Prostate gland (tissue), 2 donors: ENCODE data around the gene RNASE11. TPM values are rescaled to one million over a fixed set of nuclear protein-coding genes. Genes with fewer than 3 reads are reported as not detected.
"Not testable (repeated sequence)": the region's sequence is repeated elsewhere in the genome, so short reads cannot be mapped to it uniquely, and the experiment has no call there.

Experiments used
- DNase-seq: peaks from one replicate; pipeline ENCODE4 v3.0.0-alpha.2; 2019; ENCODE audit warnings: low spot score
- H3K27ac ChIP-seq, 2 donors: fragments of 200-600 bp; sonication (generic); 2 replicates each; pipeline ENCODE4 v1.5.1; 2017 to 2019
- H3K27me3 ChIP-seq: fragments of 200-600 bp; sonication (generic); replicated peaks from 2 replicates; pipeline ENCODE4 v1.5.1; 2019; ENCODE audit not compliant: insufficient read depth
- H3K36me3 ChIP-seq, 2 donors: fragments of 200-600 bp; sonication (generic); 1 replicate in 1 of 2; 2 replicates in 1 of 2; pipeline versions ENCODE4 v1.5.1 to v1.8.1; 2017 to 2019
- H3K4me1 ChIP-seq: fragments of 200-600 bp; sonication (generic); replicated peaks from 2 replicates; pipeline ENCODE4 v1.5.1; 2019
- H3K4me3 ChIP-seq, 2 donors: fragments of 200-600 bp; sonication (generic); 2 replicates each; pipeline ENCODE4 v1.5.1; 2017 to 2019
- H3K9me3 ChIP-seq: fragments of 200-600 bp; sonication (generic); 2 replicates; pipeline ENCODE4 v1.5.1; 2017
- POLR2A ChIP-seq: fragments of 450-650 bp; IDR thresholded peaks from one replicate; pipeline ENCODE4 v1.6.1; 2016; ENCODE audit warnings: antibody characterized with exemption, mild to moderate bottlenecking
- POLR2AphosphoS5 ChIP-seq: sonication (generic); formaldehyde crosslinking; IDR thresholded peaks from one replicate; pipeline ENCODE4 v1.6.1; 2017; ENCODE audit warnings: antibody characterized with exemption
- WGBS: methylation state at CpG from one replicate; pipeline ENCODE4 v1.1.5; 2018; 5-methylcytosine and 5-hydroxymethylcytosine counted together
- intact Hi-C: fragments of 100-400 bp; cut with DNase I; formaldehyde crosslinking; loops from one replicate; pipeline ENCODE4 v1.14.2; 2022
- total RNA-seq, 2 donors: library from RNA; depleted of rRNA; stranded (reverse); fragments of >200 nt; gene quantifications; one replicate each; pipeline ENCODE4 v1.1.0, GENCODE V29; 2016
- TF ChIP-seq, protein P1 (sequence below), 4 experiments: fragments of 200-600 bp in 2 of 4; fragments of 450-650 bp in 2 of 4; sonication (generic) in 2 of 4; IDR thresholded peaks; 1 replicate in 3 of 4; 2 replicates in 1 of 4; pipeline ENCODE4 v1.5.1; 2016 to 2019; ENCODE audit warnings: antibody characterized with exemption in 4 of 4, mild to moderate bottlenecking in 2 of 4, moderate library complexity in 2 of 4

The RNASE11 gene
- total RNA-seq, 2 donors from 2014 or later, result 1.0 TPM; not detected in 1

- Histone ChIP-seq H3K27me3 (no peaks in the 10 kb centered on the region), H3K4me1 (no peaks in the 10 kb centered on the region), H3K36me3 (no peaks in the 10 kb centered on the region), H3K27ac (no peak overlapping the region), H3K9me3 (no peaks in the 10 kb centered on the region), H3K4me3 (no peak overlapping the region)
- intact Hi-C loops, result no loop called here
- 24% methylated on average over 12 of the region's 12 CpGs for WGBS
- TF ChIP-seq POLR2AphosphoS5, result no peak
- TF ChIP-seq, protein P1, sequence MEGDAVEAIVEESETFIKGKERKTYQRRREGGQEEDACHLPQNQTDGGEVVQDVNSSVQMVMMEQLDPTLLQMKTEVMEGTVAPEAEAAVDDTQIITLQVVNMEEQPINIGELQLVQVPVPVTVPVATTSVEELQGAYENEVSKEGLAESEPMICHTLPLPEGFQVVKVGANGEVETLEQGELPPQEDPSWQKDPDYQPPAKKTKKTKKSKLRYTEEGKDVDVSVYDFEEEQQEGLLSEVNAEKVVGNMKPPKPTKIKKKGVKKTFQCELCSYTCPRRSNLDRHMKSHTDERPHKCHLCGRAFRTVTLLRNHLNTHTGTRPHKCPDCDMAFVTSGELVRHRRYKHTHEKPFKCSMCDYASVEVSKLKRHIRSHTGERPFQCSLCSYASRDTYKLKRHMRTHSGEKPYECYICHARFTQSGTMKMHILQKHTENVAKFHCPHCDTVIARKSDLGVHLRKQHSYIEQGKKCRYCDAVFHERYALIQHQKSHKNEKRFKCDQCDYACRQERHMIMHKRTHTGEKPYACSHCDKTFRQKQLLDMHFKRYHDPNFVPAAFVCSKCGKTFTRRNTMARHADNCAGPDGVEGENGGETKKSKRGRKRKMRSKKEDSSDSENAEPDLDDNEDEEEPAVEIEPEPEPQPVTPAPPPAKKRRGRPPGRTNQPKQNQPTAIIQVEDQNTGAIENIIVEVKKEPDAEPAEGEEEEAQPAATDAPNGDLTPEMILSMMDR (IDR thresholded peaks at IDR 0.05), result no peak
- no peak for TF ChIP-seq POLR2A
- no peak for DNase-seq
These were observed 38.5 kb upstream of the RNASE11 start for GRCh38 chr14:20626274-20626673.

- intact Hi-C loops, result no loop called here
- no peaks in the 10 kb centered on the region for H3K27me3 ChIP-seq
These were observed 36.8 kb upstream of the RNASE11 start for GRCh38 chr14:20624495-20625070.

GRCh38 chr14:20623798-20624197, 36.0 kb upstream of the RNASE11 start:
- TF ChIP-seq POLR2A (no peak), POLR2AphosphoS5 (no peak)
- TF ChIP-seq, protein P1 (IDR thresholded peaks at IDR 0.05), result no peak
- Histone ChIP-seq H3K4me3 (no peak overlapping the region), H3K4me1 (no peaks in the 10 kb centered on the region), H3K27me3 (no peaks in the 10 kb centered on the region), H3K36me3 (no peaks in the 10 kb centered on the region), H3K9me3 (no peaks in the 10 kb centered on the region), H3K27ac (no peak overlapping the region)
- DNase-seq, result no peak
- intact Hi-C loops, result no loop called here
- WGBS, result 68% methylated on average over 15 of the region's 15 CpGs

More at GRCh38 chr14:20624495-20625070, 36.8 kb upstream of the RNASE11 start:
- peak; percentile 20 for DNase-seq
- H3K4me1 ChIP-seq, result no peaks in the 10 kb centered on the region
- H3K9me3 ChIP-seq, result no peaks in the 10 kb centered on the region
- H3K36me3 ChIP-seq, result no peaks in the 10 kb centered on the region
- TF ChIP-seq POLR2A (no peak), POLR2AphosphoS5 (no peak)
- TF ChIP-seq, protein P1 (IDR thresholded peaks at IDR 0.05), result no peak
- no peak overlapping the region for H3K4me3 ChIP-seq
- no peak overlapping the region for H3K27ac ChIP-seq
- WGBS, result 16% methylated on average over 22 of the region's 22 CpGs

- Histone ChIP-seq H3K27ac (no peak overlapping the region), H3K36me3 (no peaks in the 10 kb centered on the region), H3K4me1 (no peaks in the 10 kb centered on the region), H3K9me3 (no peaks in the 10 kb centered on the region), H3K27me3 (no peaks in the 10 kb centered on the region), H3K4me3 (no peak overlapping the region)
- no peak for TF ChIP-seq POLR2AphosphoS5
- TF ChIP-seq, protein P1 (IDR thresholded peaks at IDR 0.05), result no peak
- no peak for DNase-seq
- intact Hi-C loops, result no loop called here
- 41% methylated on average over 29 of the region's 29 CpGs for WGBS
These were observed 35.1 kb upstream of the RNASE11 start for GRCh38 chr14:20622816-20623291.

DNA sequence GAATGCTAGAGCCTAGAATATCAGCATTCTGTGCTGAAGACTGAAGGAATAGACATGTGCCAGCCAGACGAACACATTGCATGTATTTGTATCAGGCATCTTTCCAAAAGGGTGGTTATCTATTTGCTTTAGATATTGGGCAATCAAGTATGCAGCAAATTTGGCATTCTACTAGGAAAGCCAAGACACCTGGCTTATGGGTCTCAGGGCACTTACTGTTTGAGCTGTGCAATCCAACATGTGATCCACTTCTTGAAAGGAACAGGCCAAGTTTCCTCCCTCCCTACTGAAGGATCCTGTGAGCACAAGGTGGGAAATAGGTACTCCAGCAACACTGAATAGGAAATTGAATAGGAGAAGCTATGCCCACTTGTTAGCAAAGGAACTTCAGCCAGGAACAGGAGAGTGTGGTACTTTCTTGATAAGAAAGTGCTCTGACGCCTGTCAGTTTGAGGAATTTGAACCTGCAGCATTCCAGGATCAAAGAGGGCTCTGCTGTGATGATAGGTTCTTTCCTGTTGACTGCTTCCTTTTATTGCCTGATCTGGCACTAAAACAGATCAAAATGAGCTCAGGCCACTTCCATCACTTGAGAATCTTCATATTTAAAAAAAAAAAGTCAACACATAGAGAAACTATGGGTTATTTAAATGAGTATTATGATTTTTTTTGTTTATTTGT, 33.1 kb upstream of the RNASE11 start:
- Histone ChIP-seq H3K27me3 (no peaks in the 10 kb centered on the region), H3K4me3 (no peak overlapping the region), H3K36me3 (no peaks in the 10 kb centered on the region), H3K4me1 (no peaks in the 10 kb centered on the region), H3K27ac (no peak overlapping the region), H3K9me3 (no peaks in the 10 kb centered on the region)
- WGBS, result 58% methylated on average over 2 of the region's 2 CpGs
- no peak for DNase-seq
- intact Hi-C loops, result no loop called here
- TF ChIP-seq, protein P1 (IDR thresholded peaks at IDR 0.05), result no peak
- TF ChIP-seq POLR2A (no peak), POLR2AphosphoS5 (peak; percentile 5)

DNA sequence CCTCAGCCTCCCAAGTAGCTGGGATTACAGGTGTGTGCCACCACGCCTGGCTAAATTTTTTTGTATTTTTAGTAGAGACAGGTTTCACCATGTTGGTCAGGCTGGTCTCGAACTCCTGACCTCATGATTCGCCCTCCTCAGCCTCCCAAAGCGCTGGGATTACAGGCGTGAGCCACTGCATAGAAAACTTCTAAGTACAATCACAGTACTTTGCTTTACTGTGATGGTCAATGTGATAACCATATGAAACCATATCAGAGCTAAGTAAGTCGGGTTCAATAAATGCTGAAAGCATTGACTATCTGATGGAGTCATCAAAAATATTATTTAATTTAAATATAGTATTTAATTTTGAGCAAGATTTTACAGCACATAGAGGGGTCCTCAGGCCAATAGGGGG, 31.9 kb upstream of the RNASE11 start:
- DNase-seq, H3K4me3 ChIP-seq, H3K9me3 ChIP-seq, H3K27me3 ChIP-seq, H3K36me3 ChIP-seq, H3K4me1 ChIP-seq, H3K27ac ChIP-seq: not testable (repeated sequence)
- intact Hi-C loops, result loop anchor here (10.0 kb wide), 1 partner anchor 475 kb away; the partner anchor contains the start of gene ZNF219
- 93% methylated on average over 6 of the region's 6 CpGs for WGBS
